T-helper 1 cell (primary cell): Measurements from ENCODE around the gene CAMTA1.
A peak's percentile ranks its signal among the peaks of the same experiment; 100 is the strongest.
"Not testable (repeated sequence)": the region's sequence is repeated elsewhere in the genome, so short reads cannot be mapped to it uniquely, and the experiment has no call there.

Source experiments
- DNase-seq, 5 donors: peaks; one replicate each; pipeline ENCODE4 v3.0.0-alpha.2; 2012 to 2020

The CAMTA1 gene

DNA sequence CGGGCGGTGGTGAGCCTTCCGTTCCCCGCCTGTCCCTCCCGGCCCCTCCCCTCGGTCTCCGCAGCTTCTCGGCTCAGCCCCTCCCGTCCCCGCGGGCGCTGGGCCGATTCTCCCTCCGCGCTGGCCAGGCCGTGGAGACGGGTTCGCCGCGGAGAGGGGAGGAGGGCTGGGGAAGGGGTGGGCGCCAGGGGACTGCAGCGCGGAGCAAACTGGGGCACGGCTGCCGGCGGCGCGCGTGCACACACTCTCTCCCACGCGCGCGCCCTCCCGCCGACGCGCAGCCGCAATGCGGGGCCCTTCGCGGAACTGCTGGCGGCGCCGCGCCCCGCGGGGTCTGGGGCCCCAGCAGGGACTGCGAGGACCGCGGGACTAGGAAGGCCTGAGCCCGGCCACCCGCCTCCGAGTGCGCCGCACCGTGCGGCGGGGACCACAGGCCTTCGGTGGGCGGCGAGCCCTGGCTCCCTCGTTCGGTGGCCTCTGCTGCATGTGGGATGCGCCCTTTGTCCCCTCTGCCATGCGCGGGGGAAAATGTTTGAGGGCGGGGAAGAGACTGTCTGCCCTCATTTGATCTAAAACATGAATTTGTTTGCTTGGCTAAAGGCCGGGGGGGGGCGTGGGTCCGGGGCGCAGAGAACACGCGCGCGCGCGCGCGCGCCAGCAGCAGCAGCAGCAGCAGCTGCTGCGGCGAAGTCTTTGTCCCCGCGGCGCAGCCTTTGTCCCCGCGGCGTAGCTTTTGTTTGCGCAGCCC lies 895.1 kb downstream of the CAMTA1 start:
- DNase-seq = peak in 2 of 5 donors; percentile 23 to 25

DNA sequence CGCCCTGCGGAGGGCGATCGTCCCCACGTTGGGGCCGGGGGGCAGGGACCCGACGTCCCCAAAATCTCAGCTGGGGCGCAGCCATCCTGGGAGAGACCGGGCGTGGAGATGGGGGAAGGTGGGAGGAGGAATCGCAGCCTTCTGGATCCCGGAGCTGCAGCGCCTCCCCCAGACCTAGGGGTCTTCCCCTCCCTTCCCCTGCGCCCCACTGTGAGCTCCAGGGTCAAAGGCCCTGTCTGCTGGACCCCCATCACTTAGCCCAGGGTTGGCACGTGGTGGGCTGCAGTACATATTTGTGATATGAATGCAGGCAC lies 895.7 kb downstream of the CAMTA1 start:
- DNase-seq = no peak

DNA sequence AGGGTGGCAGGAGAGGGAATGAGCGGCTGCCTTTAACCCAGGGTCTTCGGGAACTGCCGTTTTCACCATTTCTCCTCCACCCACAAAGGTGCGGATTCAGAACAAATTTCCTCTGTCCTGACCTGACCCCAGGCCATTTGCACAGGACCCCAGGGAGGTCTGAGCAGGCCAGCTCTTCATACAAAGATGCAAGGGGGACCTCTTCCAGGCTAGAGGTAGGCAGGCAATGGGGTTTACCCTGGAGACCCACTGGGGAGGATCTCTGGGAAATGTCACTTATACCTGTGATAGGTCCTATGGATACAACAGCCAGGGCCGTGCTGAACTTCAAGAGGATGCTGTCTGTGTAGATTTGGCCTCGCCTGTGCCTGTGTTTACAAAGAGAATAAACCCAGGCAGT lies 896.1 kb downstream of the CAMTA1 start:
- no peak for DNase-seq

DNA sequence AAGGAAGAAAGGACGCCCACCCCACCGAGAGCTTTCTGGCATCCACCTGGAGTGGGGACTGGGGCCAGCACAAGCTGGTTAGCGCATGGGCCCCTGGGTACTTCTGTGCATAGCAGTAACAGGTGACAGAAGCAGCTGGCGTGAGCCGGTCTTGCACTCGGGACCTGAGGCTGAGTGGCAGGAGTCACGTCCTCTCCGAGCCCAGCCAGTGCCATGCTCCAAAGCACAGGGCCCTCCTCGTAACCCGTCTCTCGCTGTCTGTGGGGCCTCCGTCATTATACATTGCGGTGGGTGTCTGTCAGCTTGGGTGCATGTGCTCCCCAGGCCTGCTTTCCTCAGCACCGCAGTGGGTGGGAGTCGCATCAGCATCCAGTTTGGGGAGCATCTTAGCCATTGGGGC lies 898.3 kb downstream of the CAMTA1 start:
- DNase-seq = no peak

DNA sequence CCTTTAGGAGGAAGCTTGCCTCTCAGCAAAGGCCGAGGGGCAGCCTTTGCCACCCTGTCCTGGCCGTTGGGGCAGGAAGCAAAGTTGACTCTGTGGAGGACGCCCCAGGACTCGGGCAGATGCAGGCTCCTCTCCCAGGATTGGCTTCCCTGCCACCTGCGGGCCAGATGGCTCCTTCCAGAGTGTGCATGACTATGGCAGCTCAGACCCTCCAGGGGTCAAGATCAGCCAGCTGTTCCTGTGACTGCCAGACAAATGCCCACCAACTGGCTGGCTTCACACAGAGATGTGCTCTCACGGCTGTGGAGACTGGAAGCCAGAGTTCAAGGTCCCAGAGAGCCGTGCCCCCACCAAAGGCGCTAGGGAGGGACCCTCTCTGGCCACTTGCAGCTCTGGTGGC lies 898.9 kb downstream of the CAMTA1 start:
- DNase-seq = no peak

DNA sequence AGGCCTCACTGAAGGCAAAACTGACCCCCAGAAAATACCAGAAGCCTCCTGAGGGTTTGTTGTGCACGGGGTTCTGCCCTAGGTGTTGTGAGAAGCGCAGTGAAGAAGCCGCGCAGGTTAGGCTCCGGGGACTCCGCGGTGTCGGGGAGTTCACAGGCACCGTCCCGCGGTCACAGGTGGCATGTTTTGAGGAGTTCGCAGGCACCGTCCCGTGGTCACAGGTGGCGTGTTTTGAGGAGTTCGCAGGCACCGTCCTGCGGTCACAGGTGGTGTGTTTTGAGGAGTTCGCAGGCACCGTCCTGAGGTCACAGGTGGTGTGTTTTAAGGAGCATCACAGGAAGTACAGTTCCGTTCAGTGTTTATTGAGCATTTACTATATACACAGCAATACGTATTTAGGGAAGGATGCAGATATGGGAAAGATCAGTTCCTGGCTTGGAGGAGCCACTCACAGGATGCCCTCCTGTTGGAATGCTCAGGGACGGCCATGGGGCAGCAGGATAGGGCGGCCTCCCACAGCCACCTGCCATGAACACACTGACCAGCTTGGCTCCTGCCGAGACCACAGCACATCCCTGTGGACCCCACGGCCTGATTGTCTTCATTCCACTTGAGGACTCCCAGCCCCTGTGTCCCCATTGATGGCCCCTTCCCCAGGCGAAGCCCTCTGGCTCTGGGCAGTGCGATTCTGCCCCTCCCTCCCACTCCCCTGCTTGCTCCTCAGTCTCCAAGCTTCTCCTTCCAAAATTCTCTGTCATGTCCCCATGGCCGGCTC lies 899.8 kb downstream of the CAMTA1 start:
- DNase-seq = no peak

DNA sequence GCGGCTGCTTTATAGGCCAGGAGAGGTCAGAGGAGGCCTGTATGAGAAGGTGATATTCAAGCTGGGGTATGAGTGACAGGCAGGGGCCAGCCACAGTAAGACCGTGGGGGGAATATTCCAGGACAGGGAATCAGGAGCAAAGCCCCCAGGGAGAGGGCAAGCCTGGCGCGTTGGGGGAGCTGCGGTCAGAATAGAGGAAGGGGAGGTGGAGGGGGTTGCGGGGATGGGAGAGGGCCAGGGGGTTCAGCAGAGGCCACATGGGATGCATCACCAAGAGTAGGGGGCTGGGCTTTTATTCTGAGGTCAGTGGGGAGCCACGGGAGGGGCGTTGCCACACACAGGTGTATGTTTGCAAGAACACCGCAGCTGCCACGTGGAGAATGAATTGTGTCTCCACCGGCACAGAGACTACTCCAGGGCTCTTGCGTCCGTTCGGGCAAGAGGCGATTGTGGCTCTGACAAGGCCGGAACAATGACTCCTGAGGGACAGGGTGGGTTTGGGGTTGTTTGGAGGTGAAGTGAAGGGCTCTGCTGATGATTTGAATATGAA lies 901.1 kb downstream of the CAMTA1 start:
- DNase-seq = no peak

DNA sequence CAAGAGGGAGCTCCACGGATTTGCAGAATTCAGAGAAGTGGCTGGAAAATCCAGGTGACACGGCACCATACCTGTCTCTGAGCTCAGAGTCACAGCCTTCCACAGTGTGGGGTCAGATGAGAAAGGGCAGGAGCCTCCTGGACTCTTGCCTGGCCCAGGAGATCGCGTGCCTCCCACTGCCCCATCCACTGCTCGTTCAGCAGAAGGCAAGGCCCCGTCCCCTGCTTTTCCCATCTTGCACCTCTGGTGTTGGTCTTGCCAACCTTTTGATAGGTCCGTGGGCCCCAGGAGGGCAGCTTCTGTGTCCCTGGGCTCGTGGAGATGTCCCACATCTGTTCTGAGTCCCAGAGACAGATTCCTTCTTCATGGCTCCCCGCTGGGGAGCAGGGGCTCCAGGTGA lies 902.2 kb downstream of the CAMTA1 start:
- DNase-seq = no peak

DNA sequence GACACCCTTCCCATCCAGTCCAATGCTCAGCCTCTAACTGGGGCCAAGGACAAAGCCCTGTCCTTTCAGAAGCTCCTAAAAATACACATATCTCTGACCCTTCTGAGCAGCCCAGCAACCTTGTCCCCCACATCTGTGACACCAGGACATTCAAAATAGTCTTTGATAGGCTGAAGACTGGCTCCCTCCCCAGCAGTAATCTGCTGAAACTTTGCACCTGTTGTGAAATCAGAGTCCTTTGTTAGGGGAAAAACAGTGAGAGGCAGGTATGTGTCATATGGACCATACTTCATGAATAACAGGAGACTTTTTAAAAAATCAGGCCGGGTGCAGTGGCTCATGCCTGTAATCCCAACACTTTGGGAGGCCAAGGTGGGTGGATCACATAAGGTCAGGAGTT lies 903.4 kb downstream of the CAMTA1 start:
- no peak for DNase-seq

DNA sequence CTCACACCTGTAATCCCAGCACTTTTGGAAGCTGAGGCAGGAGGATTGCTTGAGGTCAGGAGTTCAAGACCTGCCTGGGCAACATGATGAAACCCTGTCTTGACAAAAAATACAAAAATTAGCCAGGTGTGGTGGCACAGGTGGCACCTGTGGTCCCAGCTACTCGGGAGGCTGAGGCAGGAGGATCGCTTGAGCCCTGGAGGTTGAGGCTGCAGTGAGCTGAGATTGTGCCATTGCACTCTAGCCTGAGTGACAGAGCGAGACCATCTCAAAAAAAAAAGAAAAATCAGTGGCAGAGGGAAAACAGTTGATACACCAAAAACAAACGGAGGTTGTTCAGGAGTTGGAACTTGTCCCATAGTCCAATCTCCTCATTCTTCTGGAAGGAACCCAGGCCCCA lies 904.1 kb downstream of the CAMTA1 start:
- not testable (repeated sequence) for DNase-seq

DNA sequence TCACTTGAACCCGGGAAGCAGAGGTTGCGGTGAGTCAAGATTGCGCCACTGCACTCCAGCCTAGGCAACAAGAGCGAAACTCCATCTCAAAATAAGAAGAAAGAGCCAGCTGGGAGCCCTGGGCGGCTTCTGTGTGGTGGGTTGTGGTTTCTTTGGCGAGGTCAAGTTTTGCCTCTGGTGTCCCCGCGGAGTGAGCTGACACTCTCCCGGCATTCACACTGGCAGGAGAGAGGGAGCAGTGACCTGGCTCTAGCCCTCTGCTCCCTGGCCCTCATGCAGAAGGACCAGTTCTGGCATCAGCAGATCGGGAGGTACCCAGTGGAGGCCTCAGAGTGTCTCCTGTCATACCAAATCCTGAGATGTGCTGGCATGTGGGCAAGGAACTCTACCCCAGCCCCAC lies 904.8 kb downstream of the CAMTA1 start:
- DNase-seq = no peak

DNA sequence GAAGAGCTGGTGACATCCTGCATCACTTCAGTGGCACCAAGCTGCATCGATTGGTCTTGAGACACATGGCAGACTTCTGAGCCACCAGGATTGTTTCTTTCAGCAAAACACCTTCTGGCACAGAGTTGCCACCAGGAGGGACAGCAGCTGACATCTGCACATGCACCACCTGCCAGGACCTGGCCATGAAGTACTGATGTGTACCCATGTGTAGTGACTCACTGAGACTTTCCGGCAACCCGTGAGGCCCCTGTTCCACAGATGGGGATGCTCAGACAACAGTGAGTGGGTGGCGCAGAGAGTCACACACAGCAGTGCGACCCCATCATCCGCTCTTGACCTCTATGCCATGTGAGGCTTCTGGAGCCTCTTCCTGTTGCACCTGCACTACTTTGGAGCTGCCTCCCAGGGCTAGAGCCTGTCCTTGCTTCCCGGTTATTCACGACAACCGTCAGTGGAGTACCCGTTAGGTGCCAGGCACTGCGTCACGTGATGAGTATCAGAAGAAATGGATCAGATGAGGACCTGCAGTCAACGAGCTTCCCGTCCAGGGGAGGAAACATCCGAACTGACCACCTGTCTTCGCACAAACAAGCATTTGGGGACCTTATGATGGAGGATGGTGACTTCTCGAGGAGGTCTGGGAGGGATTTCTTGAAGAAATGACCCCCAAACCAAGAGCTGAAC lies 905.4 kb downstream of the CAMTA1 start:
- no peak for DNase-seq

DNA sequence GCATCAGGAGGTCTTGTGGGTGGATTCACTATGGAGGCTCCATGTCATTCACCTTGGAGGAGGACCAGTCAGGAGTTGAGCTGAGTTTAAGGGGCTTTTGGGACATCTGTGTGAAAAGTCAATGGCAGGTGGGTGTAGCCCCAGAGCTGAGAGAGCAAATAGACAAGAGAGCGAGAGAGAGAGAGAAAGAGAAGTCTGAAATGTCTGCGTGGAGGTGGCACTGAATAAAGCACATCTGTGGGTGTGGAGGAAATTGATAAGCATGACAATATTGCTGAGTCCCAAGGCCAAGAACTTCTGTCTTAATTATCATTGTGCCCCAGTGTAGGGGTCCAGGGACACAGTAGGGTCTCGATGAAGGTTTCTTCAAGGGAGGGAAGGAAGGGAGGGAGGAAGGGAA lies 906.3 kb downstream of the CAMTA1 start:
- no peak for DNase-seq

DNA sequence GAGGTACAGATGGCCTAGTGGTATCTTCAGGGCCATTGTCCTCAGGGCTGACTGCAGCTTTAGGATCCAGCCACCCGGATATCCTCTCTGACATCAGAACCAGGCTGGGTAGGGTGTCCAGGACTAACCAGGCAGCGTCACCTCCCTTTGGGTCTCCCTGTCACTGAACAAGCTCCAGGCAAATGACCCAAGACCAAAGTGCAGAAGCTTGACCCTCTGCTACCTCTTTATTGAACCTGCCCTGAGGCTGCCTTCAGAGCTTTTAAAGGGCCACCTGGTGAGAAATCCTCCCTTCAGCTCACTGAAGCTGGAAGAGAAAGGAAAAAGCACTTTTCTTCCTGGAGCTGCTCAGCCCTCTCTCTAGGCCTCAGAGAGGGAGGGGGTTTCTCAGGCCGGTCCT lies 906.8 kb downstream of the CAMTA1 start:
- no peak for DNase-seq

DNA sequence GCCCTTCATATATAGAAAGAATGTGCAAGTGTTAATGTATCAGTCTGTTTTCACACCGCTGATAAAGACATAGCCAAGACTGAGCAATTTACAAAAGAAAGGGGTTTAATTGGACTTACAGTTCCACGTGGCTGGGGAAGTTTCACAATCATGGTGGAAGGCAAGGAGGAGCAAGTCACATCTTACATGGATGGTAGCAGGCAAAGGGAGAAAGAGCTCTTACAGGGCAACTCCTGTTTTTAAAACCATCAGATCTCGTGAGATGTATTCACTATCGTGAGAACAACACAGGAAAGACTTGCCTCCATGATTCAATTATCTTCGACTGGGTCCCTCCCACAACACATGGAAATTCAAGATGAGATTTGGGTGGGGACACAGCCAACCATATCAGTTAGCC lies 907.8 kb downstream of the CAMTA1 start:
- not testable (repeated sequence) for DNase-seq

DNA sequence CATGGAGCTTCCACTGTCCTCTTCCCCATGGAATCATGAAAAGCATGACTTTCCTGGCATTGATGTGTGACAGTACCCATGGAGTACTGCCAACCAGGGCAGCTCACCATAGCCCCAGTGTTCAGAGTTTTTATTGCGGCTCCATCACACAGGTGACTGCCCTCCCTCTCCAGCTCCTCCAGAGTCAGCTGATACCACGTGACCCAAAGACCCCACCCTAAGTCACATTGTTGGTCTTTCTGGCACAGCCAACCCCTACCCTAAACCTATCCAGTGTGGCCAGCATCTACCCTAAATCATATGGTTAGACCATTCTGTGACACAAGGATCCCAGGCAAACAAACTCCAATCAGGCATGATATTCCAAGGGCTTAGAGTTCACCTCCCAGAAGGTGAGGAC lies 908.4 kb downstream of the CAMTA1 start:
- no peak for DNase-seq

DNA sequence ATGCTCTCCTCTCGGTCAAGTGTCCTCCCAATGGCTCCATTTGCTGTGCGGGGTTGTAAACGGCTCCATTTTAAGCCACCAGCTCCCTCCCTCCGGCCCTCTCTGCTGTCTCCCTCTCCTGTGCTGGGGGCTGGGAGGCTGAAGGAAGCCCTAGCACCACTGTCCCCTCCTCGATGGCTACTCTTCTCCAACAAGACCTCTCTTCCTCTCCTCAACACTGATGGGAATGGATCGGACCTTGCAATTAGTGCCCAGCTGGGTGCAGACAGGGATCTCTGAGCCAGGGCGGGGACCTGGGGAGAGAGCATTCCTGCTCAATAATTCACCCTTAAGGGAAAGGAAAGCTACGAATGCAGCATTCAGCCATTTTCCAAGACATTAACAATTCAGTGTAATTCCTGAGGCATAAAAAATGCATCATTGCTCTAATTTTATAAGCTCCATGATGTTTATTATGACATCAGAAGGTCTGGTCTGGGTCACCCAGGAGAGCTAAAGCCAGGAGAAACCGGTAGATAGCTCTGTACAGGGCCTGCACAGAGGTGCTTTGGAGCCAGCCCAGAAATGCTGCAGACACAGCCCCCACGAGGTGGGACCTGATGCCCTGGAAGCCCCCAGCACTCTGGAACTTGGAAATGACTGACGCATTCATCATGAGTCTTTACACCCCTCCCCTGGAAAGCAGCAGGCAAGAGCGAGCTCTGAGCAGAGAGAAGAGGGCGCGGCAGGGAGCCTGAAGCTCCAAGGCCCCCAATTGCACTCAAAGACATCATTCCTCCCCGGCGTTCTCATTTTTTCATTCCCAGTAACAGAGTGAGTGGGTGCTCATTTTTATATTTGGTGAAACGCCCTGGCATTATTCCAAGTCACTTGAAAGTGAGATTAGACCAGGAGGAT lies 909.6 kb downstream of the CAMTA1 start:
- DNase-seq = no peak

DNA sequence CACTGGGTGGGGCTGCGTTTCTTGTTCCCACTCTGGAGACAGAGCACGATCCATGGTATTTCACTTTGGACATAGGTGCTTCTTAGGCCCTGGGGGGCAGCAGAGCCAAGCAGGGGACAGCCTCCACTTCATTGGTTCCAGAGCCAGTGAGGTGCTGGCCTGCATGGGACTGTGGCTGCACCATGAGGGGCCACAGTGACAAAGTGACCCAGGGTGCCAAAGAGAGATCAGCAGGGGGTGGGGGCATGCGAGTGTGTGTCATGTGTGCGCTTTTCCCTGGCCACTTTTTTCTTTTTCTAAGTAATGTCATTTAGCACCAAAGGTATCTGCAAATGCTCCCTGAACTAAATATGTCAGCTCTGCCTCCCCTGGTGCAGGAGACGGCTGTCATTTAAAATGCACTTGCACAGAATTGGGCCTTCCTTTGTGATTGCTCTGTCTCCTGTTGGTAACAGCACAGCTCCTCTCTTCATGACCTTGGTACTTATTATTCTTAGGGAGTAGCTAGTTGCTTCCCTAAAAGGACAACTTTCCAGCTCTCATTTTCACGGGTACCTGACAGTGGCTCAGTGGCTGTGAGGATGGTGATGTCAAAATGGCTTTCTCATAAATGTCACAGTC lies 910.4 kb downstream of the CAMTA1 start:
- no peak for DNase-seq

DNA sequence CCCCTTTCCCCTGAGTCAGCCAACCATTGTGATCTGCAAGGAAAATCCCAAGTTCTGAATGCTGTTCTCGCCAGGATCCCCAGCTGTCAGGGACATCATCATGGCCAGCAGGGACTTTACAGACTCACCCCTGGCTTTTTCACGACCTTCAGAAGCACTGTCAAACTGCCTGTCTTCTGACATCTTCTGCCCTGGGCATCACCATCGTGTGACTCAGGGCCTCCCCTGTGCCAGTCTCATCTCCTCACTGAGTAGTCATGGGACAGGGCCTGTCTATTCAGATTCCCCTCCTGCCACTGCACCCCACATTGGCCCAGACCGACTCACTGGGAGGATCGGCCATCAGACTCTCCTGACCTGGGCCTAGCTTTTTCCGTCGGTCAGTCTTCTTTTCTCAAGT lies 913.4 kb downstream of the CAMTA1 start:
- DNase-seq = no peak

DNA sequence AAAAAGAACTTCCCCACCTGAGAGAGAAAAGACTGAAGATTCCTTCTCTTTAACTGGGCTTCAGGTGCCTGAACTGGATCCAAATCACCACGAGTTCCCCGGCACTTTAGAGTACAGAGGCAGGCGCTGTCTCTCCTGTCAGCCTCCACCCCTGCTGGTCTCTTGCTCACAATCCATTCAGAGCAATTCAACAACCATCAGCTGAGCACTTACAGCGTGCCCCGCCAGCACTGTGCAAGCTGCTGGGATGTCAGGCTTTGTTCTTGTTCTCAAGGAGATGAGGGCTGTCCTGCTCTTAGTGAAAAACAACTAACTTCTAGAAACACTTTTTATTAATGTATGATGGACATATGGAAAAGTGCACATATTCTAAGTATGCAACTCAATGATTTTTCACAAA lies 917.1 kb downstream of the CAMTA1 start:
- no peak for DNase-seq

DNA sequence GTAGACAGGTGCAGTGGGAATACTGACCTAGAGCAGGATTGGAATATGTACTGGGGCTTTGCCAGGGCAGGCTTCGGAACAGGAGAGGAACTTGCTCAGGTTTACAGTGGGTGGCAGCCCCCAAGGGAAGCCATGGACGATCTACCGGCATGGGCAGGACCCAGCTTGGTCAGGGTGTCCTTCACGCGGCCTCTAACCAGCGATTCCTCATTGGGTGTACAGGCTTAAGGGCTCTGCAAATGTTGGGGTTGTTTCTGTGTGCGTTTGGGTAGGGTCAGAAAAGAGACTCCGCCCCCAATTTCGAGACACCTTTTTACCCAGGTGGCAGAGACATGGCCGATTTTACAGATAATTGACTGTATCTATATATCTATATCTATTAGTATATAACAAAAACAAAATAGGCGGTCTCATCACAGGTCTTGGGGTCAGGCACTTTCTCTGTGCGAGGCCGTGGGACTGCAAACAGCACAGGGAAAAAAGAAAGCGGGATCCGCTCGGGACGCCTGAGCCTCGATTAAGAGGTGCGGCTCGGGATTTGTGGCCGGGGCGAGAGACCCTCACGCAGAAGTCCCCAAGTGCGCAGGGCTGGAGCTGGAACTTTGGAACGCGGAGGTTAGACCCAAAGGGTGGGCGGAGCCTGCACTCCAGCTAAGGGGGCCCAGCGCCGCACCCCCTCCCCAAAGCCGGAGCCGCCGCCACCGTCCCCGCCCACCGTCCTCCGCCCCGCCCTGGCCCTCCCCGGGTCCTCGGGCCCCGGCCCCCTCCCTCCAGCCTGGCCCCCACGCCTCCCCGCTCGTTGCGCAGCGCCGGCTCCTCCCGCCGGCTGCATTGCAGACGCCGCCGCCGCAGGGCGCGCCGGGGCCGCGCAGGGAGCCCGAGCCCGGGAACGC lies 918.3 kb downstream of the CAMTA1 start:
- peak in 1 of 5 donors; percentile 37 for DNase-seq
